ES-I3 (cell line): ENCODE results near the gene DDHD1.
"Not testable (repeated sequence)": the region's sequence is repeated elsewhere in the genome, so short reads cannot be mapped to it uniquely, and the experiment has no call there.

ENCODE experiments used
- H3K36me3 ChIP-seq: 2 replicates; pipeline ENCODE4 v1.6.1; 2013; ENCODE audit warnings: mild to moderate bottlenecking, low read length, control low read depth, moderate library complexity; ENCODE audit not compliant: insufficient read depth
- H3K4me1 ChIP-seq: 2 replicates; pipeline ENCODE4 v1.6.1; 2013; ENCODE audit warnings: mild to moderate bottlenecking, control low read depth, low read length; ENCODE audit not compliant: insufficient read depth
- H3K9ac ChIP-seq: 2 replicates; pipeline ENCODE4 v1.6.1; 2013; ENCODE audit warnings: low read depth, mild to moderate bottlenecking, low read length, moderate library complexity
- H3K9me3 ChIP-seq: 2 replicates; pipeline ENCODE4 v1.6.1; 2013; ENCODE audit warnings: mild to moderate bottlenecking, low read length, moderate library complexity; ENCODE audit not compliant: control insufficient read depth, insufficient read depth

DDHD1 gene

DNA sequence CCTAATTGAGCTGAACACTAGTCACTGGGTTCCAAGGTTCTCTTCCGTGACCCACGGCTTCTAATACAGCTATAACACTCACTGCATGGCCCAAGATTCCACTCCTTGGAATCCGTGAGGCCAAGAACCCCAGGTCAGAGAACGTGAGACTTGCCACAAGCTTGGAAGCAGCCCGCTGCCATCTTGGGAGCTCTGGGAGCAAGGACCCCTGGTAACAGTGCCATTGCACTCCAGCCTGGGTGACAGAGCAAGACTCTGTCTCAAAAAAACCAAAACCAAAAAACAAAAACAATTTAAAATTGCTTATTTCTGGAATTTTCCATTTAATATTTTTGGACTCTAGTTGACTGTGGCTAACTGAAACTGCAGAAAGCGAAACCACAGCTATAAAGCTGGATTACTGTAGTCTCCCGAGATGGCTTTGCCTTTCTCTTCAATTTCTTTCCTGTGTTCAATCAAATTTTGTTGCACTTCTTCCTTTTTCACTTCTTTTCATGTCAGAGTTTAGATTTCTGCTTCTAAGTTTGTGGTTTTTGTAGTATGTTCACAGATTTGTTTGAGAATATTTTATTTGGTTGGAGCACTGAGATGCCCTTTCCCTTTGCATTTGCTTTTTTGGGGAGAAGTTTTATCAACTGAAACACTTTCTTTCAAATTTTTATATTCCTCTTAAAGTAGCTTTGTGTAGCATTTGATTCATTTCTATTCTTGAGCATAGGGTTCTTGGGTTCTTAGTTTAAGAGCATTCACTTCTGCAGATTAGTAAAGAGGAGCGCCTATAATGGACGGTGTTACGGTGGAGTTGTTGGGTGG is 44.6 kb downstream of the DDHD1 start:
- Histone ChIP-seq H3K4me1 (peaks cover 4% of the 10 kb centered on the region; the same call in 1 of the 2 replicates), H3K9me3 (no peaks in the 10 kb centered on the region), H3K36me3 (no peaks in the 10 kb centered on the region), H3K9ac (no peak overlapping the region)

DNA sequence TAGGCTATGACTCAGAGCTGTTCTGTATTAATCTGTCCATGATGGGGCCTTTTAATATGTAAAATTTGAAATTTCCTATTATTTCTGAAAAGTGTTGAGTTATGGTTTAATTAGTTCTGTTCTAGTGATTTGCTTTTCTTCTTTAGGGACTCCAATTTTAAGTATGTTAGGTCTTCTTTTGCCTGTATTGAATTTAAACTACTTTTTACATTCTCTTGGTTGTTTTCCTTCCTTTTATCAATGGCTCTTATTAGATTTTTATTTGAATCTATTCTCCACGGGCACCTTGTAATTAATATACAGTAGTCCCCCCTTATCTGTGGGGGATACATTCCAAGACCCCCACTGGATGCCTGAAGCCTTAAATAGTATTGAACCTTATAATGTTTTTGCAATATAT is 46.4 kb downstream of the DDHD1 start:
- Histone ChIP-seq H3K9me3 (no peaks in the 10 kb centered on the region), H3K4me1 (peaks cover 4% of the 10 kb centered on the region; the same call in 1 of the 2 replicates), H3K9ac (no peak overlapping the region), H3K36me3 (no peaks in the 10 kb centered on the region)

DNA sequence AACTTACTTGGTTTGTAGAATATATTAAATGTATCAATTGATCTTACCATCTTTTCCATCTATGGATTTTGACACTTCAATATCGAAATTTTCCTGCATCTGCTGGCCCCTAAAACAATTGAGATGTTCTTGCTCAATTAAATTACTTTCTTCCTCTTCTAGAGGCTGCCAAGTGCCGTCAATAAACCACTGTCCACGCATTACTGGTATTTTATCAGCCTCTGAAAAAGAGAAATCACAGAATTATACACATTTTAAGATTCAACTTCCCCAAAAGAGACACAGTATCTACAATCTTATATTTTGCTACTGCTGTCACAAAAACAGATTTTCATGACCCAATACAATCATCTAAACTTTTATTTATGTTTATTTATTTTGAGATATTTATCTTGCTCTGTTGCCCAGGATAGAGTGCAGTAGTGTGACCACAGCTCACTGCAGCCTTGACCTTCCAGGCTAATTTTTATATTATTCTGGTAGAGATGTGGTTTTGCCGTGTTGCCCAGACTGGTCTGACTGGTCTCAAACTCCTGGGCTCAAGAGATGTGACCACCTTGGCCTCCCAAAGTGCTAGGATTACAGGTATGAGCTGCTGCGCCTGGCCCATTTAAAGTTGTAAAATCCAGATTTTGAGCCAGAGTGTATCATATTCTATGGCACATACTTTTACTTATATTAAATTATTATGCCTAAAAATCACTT is 49.3 kb downstream of the DDHD1 start:
- no peaks in the 10 kb centered on the region for H3K36me3 ChIP-seq
- H3K4me1 ChIP-seq = no peaks in the 10 kb centered on the region
- H3K9ac ChIP-seq = no peak overlapping the region
- H3K9me3 ChIP-seq = no peaks in the 10 kb centered on the region

DNA sequence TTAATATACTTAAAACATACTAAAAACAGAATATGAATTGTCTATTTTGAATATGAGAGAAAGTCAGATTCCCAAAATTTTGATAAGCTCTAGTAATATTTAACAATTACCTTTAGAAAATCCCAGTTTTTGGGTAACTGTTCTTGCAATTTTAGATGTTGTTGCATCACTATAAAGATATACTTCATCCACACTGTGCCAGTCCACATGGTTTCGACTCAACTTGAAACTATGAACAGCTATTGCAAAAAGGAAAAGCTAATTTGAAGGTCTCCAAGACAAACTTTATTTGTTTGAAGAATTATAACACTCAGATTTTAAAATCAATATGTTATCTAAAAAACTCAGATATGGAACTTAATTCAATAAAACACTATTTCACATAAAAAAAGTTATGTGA is 59.9 kb downstream of the DDHD1 start:
- no peak overlapping the region for H3K9ac ChIP-seq
- no peaks in the 10 kb centered on the region for H3K9me3 ChIP-seq
- no peaks in the 10 kb centered on the region for H3K4me1 ChIP-seq
- no peaks in the 10 kb centered on the region; the same call in 1 of the 2 replicates for H3K36me3 ChIP-seq

DNA sequence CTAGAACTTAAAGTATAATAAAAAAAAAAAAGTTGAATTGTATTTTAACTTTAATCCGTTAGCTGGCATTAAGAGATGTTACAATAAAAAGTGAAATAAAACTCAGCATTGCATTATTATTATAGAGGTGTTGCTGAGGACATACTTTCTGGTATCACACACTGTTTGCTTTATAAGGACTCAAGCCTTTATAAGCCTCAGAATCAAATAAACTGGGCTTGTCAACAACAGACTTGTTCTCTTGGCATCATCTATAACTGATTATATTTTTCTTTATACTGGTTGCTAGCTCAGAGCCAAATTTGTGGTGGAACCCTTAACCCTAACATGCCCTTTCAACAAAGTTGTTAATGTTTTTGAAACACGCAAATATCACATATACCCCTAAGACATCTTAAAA is 62.3 kb downstream of the DDHD1 start:
- H3K9ac ChIP-seq = no peak overlapping the region
- H3K36me3 ChIP-seq = no peaks in the 10 kb centered on the region; the same call in 1 of the 2 replicates
- H3K4me1 ChIP-seq = no peaks in the 10 kb centered on the region
- no peaks in the 10 kb centered on the region for H3K9me3 ChIP-seq

DNA sequence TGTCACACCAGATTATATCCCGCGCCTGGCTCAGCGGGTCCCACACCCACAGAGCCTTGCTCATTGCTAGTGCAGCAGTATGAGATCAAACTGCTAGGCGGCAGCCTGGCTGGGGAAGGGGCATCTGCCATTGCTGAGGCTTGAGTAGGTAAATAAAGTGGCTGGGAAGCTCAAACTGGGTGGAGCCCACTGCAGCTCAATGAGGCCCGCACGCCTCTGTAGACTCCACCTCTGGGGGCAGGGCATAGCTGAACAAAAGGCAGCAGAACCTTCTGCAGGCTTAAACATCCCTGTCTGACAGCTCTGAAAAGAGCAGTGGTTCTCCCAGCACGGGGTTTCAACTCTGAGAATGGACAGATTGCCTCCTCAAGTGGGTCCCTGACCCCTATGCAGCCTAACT is 68.2 kb downstream of the DDHD1 start:
- H3K9ac ChIP-seq = not testable (repeated sequence)

DNA sequence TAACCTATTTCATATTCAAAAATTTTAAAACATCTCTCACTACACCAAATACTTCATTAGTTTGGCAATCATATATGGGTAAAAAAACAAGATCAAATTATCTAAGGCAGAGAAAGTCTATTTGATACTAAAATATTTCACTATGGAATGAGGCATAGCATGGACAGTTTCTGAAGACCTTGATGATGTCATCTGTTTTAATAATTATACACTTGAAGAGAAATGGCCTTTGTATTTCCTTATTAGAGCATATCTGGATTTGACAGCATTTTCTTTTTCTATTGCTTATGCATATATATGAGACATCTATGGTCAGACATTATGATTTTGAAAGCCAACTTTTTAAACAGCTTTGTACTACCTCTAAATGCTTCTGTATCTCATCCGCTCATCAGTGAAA is 88.6 kb downstream of the DDHD1 start:
- H3K36me3 ChIP-seq = no peaks in the 10 kb centered on the region
- H3K4me1 ChIP-seq = peaks cover 3% of the 10 kb centered on the region; the same call in 1 of the 2 replicates
- no peak overlapping the region for H3K9ac ChIP-seq
- H3K9me3 ChIP-seq = no peaks in the 10 kb centered on the region

More for the DNA sequence above, 68.2 kb downstream of the DDHD1 start:
- not testable (repeated sequence) for H3K4me1 ChIP-seq, H3K9me3 ChIP-seq, H3K36me3 ChIP-seq

DNA sequence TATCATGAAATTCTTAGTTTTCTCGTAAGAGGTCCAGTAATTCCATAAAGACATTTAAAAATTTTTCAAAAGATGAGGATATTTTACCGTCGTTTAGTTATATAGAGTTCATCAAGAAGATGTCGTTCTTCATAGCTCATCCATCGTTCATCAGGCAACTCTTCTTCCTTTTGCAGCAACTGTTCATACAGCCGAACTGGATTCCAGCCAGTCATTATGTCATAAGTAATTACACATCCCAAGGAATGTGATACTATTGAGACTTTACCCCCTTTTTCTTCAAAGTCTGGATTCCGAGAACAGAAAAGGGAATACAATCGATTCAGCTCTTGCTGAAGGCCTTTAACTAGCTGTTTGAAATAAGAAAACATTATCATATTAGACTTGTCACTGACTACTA is 90.3 kb downstream of the DDHD1 start:
- Histone ChIP-seq H3K4me1 (peaks cover 3% of the 10 kb centered on the region; the same call in 1 of the 2 replicates), H3K9ac (no peak overlapping the region), H3K36me3 (no peaks in the 10 kb centered on the region), H3K9me3 (no peaks in the 10 kb centered on the region)

DNA sequence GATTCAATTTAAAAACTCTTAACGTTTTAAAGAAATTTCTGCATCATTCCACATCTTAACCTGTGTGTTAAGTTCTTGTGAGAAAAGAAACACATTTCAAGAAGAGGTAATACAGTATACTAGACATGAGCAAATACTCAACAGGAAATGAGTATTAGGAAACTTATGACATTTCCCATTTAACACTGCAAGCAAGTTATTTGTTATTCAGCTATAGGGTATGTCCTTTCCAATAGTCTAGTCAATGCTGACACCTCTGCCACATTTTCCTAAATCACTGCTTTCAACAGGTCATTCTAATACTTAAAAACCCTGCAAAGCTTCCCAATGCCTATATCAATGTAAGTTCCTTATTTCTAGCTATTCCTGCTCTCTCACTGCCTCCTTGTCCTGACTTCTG is 93.1 kb downstream of the DDHD1 start:
- H3K9ac ChIP-seq = no peak overlapping the region
- H3K9me3 ChIP-seq = no peaks in the 10 kb centered on the region
- peaks cover 3% of the 10 kb centered on the region; the same call in 1 of the 2 replicates for H3K4me1 ChIP-seq
- no peaks in the 10 kb centered on the region for H3K36me3 ChIP-seq

DNA sequence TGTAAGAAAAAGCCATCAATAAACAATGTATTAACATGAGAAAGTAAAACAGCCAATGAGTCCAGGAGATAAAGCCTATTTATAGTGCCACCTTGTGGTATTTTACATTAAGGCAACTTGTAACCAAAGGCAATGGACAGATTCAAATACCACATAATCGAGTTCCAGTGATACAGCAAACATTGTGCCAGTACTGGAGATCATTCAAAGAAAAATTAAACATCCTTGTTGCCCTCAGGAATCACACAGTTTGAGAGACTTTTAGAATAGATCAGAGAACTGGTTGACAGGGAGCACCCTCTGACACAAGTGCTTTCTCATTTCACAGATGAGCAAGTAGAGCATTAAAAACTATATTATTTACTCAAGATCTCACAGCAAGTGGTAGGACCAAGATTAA is 98.1 kb downstream of the DDHD1 start:
- Histone ChIP-seq H3K4me1 (peaks cover 3% of the 10 kb centered on the region; the same call in 1 of the 2 replicates), H3K9ac (no peak overlapping the region), H3K36me3 (no peaks in the 10 kb centered on the region), H3K9me3 (no peaks in the 10 kb centered on the region)

DNA sequence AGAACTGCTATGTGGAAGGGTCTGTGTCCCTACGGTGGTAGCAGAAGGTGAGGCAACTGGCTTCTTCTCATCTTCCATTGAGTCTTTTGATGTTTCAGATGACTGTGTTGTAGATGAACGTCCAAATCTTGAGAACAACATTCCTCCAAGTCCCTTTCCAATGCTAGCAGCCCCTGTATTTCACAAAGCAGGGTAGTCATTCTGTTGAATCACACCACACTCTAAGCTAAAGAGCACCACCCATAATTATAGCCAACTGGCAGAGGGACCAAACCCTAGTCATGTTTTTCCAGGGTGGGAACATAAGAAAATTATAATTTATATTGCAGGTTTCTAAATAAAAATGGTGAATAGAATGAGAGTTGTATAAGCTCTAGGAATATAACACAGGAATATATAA is 98.7 kb downstream of the DDHD1 start:
- H3K4me1 ChIP-seq = peaks cover 3% of the 10 kb centered on the region; the same call in 1 of the 2 replicates
- H3K36me3 ChIP-seq = no peaks in the 10 kb centered on the region
- H3K9me3 ChIP-seq = no peaks in the 10 kb centered on the region
- H3K9ac ChIP-seq = no peak overlapping the region

DNA sequence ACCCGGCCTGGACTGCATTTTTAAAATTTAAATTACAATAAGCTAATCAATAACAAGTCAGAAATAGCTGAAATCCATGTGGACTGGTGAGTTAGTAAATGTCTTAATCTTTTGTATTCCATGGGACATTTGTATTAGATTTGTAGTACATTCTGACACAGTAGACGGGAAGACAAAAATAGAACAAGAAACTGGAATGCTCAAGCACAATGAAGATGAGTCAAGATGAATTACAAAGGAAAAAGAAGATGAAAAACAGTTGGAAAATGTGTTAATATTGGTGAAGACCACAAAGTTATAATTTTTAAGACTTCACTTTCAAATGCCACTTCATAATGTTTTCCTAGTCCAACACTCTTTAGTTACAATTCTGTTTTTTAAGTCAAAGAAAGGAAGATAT is 104.5 kb downstream of the DDHD1 start:
- no peak overlapping the region for H3K9ac ChIP-seq
- H3K9me3 ChIP-seq = no peaks in the 10 kb centered on the region
- no peaks in the 10 kb centered on the region for H3K36me3 ChIP-seq
- H3K4me1 ChIP-seq = no peaks in the 10 kb centered on the region

DNA sequence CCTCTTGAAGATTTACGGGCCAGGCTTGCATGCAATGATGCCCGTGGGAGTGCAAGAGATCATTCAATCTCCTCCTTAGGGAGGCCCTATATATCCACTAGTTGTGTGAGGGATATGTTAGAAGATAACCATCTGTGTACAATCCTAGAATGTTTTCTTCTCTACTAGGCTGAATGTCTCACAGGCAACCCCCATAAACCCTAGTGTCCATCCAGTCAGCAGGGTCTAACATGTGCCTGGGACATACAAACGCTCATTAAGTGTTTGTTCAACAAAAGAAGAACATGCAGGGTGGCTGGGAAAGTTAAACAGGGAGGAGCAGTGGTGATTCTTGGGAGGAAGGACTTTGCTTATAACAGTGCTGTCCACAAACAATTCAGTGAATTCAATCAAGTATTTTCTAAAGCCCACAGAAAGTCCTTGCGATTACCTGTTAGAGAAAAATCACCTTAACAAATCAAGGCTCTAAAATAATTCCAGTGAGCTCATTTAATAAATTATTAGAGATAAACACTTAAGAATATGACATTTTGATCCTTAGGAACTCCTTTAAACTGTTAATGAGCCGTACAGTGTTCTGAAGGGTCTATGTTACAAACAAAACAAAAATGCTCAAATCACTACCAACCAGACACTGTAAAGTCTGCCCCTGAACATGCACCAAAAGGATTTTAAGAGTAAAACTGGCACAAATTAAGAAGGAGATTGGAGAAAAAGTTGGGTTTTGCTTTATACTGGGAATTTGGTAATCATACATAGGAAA is 105.6 kb downstream of the DDHD1 start:
- Histone ChIP-seq H3K9ac (no peak overlapping the region), H3K4me1 (no peaks in the 10 kb centered on the region), H3K36me3 (0 out of 2 replicates have a peak, but pooled peaks cover 6% of the 10 kb centered on the region), H3K9me3 (no peaks in the 10 kb centered on the region)

DNA sequence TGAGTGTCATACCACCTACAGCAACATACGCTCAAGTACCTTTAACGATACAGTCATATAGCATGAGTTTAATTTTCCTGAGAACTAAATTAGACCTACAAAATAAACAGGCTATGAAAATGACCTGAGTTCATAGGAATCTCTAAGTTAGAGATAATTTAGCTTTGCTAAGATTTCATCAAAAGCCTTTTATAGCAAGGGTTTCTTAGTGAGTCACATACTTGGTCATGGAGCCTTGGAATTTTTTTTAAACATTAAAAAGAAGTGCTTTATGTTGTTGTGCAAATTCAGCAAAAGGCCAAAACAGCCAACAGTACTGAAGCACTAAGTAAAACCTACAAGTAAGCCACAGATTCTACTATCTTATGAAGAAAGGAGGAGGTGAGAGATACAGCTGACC is 108.6 kb downstream of the DDHD1 start:
- 0 out of 2 replicates have a peak, but pooled peaks cover 6% of the 10 kb centered on the region for H3K36me3 ChIP-seq
- H3K4me1 ChIP-seq = no peaks in the 10 kb centered on the region
- no peak overlapping the region for H3K9ac ChIP-seq
- H3K9me3 ChIP-seq = no peaks in the 10 kb centered on the region
